ENCODE results near the gene TRPM2.
"Not testable (repeated sequence)": the region's sequence is repeated elsewhere in the genome, so short reads cannot be mapped to it uniquely, and the experiment has no call there.

Gene TRPM2

DNA sequence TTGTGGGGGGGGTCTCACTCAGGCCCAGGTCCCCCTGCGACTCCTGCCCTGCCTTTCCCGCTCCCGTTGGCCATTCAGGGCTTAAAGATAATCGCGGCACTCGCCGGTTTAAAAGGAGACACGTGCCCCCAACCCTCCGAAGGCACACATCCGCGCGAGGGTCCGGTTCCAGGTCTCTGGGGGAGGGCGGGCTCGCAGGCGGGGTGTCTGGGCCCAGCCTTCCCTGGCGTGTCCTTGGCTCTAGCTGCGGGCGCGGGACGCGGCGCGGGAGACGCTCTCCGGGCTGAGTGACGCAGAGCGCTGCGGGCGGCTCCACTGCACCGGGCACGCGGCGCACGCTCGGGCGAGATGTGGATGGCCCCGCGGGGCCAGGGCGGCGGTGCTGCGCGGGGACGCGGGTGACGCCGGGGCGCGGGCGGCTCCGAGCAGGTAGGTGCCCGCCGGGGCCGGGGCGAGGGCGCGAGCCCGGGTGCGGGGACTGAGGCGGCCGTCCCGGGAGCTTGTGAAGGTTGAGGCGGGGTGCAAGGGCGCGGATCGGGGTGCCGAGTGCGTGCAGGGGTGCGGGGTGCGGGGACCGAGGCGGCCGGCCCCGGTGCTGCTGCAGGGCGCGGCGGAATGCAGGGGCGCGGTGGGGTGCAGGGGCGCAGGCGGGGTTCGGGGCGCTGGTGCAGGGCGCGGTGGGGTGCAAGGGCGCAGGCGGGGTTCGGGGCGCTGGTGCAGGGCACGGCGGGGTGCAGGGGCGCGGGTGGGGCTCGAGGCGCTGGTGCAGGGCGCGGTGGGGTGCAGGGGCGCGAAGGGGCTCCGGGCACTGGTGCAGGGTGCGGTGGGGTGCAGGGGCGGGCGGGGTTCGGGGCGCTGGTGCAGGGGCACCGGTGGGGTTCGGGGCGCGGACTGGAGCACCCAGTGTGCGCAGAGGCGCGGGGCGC is 3.3 kb upstream of the TRPM2 start:
- no peak for DNase-seq
- TF ChIP-seq POLR2A (IDR thresholded peaks at IDR 0.05; ENCODE audit: low read length) (no peak), GATA1 (IDR thresholded peaks at IDR 0.05; ENCODE audit: low read depth, low read length) (no peak)

DNA sequence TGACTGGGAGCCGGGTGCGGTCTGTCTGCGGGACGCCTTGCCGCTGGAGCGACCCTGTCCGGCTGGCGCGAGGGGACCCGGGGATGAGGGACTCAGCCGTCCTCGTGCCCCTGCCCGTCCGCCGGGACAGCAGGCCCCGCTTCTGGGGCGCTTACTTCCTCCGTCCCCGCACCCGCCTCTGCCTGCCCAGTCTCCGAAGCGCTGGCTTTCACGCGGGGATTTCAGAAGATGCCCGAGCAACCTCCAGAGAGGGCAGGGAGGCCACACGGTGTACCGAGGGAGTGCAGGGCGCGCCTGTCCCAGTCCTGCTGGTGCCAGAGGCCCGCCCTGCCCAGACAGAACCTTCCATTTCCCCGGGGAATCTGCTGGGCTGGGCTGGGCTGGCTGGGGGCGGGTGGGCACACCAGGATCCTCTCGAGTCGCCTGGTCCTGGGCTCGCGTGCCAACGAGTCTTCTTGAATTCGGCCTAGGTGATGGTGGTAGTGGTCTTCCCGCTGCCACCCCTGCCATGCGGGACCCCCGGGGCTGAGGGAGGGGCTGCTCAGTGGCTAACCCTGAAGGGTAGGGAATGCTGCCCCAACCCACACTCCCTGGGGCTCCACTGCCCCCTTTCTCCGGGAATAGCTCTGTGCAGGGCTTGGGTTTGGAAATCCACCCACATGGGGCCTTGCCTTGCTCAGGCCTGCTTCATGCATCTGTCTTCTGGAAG is 2.5 kb upstream of the TRPM2 start:
- no peak for DNase-seq
- TF ChIP-seq GATA1 (IDR thresholded peaks at IDR 0.05; ENCODE audit: low read depth, low read length) (no peak), POLR2A (IDR thresholded peaks at IDR 0.05; ENCODE audit: low read length) (no peak)

DNA sequence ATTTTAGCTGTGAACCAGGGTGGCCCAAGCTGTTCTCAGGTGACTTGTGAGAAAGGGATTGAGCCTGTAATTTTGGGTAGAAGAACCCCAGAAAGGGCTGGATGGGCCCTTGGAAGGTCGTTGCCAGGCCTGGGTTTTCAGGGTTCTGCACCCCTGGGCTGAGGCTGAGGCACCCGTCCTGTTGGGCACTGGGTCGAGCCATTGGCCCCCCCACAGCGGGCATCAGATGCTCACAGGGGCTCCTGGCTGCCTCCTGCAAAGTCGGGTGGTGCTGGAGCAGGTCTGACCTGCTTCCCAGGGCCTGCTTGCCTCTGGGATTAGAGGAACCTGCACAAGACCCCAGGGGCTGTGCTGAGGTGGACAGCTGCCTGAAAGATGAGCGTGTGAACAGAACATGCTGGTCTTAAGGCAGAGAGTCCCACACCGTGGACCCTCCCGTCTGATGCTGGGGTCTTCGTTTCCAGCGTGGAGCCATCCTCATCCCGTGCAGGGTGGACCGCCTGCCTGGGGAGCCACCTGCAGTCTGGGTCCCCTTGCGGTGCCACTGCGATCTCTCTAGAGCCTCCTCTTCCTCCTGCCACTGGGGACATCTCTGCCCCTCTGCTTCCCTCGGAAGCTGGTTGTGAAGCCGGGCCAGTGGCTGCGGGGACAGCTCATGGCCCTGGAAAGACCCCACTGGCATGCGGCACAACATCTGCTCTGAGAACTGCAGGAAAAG is 1.7 kb upstream of the TRPM2 start:
- DNase-seq = no peak
- no peak for TF ChIP-seq GATA1 (IDR thresholded peaks at IDR 0.05; ENCODE audit: low read depth, low read length)
- TF ChIP-seq POLR2A (IDR thresholded peaks at IDR 0.05; ENCODE audit: low read length) = no peak

DNA sequence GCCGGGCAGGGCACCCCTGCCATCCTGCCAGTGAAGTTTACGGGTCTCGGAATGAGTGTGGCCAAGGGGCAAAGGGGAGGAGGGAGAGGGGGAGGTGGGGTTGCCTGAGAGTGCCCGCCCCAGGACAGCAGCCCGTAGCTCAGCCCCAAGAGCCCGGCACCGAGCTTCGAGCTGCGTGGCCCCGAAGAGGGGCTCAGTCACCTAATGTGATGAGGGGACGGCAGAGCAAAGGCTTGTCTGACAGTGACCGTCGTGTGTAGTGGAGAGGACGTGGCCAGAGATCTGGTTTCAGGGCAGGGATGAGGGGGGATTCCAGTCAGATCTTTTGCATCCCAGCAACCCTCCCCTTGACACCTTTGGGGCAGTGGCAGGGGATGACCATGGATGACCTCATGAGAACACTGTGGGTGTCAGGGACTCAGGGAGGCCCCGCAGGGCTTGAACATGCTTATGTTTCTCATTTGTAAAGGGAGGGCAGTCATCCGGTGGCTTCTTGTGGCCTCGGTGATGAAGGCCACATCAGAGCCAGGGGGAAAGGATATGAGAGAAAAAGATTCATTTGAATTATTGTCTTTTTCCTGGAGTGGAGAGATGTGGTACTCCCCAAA is 1.1 kb upstream of the TRPM2 start:
- DNase-seq = no peak
- TF ChIP-seq POLR2A (IDR thresholded peaks at IDR 0.05; ENCODE audit: low read length) (no peak), GATA1 (IDR thresholded peaks at IDR 0.05; ENCODE audit: low read depth, low read length) (no peak)

DNA sequence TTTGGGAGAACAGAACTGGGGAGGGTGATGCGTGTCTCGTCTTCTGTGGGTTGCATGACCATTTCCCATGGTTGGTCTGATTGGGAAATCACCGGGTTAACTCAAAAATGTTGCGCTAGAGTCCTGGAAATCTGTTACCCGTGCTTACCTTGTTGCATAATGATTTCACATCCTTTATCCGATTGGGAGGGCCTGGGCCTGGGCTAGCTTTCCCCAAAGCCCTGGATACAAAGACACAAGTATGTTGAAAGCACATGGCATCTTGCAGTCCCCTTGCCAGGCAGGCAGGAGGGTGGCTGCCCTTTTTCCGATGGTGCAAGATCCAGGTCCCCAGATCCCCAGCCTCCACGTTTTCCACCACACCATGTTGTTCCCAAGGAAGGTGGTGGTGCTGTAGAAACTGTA is 582 bp downstream of the TRPM2 start:
- TF ChIP-seq GATA1 (IDR thresholded peaks at IDR 0.05; ENCODE audit: low read depth, low read length) (no peak), POLR2A (IDR thresholded peaks at IDR 0.05; ENCODE audit: low read length) (no peak)
- no peak for DNase-seq

DNA sequence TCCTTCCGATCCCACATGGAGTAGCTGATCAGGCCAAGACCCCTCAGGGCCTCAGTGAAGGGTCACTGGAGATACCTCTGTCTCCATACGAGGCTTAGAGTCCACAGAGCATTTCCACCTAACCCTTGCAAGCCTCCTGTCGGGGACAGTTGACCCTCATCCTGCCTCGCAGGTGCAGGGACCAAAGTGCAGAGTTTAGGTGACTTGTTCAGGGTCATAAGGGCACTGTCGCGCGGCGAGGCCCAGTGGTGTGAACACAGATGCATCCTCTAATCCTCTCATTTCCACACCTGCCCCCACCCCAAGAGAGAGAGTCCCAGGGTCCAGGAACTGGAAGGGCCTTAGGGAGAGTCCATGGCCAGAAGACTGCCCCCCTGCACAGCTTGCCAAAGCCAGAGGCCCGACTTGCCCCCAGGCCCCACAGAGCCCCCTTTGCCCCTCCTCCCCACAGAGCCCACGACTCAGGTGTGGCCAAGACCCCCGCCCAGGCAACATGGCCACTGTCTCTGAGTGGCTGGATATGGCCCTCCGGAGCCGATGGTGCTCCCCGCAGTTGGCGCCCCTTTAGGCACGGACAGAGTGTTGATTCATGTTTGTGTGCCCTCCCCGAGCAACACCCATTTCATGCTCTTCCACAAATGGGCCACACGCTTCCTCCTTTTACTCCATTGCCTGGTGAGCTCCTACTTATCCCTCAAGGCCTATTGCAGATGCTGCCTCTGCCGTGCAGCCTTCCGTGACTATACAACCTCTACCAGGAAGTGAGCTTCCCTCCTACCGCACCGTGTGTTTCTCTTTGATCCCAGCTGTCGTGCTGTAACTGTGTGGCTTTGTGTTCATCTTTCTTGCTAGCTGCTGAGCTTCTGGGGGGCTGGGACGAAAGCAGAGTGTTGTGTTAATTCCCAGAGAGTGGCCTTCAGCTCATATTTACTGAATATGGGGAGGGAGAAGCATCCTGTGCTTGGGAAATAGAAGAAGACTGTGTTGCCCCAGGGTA is 1.7 kb downstream of the TRPM2 start:
- no peak for TF ChIP-seq GATA1 (IDR thresholded peaks at IDR 0.05; ENCODE audit: low read depth, low read length)
- TF ChIP-seq POLR2A (IDR thresholded peaks at IDR 0.05; ENCODE audit: low read length) = no peak
- DNase-seq = no peak

DNA sequence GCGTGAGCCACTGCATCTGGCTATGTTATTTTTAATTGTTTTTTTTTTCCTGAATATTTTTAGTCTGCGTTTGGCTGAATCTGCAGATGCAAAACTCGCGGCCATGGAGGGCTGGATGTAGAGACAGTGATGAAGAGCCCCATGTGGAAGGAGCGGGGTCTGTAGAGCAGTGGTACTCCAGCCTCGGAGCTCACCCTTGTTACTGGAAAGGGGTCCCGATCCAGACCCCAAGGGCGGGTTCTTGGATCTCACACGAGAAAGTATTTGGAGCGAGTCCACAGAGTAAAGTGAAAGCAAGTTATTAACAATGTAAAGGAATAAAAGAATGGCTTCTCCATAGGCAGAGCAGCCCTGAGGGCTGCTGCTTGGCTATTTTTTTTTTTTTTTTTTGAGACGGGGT is 2.7 kb downstream of the TRPM2 start:
- DNase-seq = no peak
- TF ChIP-seq POLR2A (IDR thresholded peaks at IDR 0.05; ENCODE audit: low read length) (no peak), GATA1 (IDR thresholded peaks at IDR 0.05; ENCODE audit: low read depth, low read length) (no peak)

DNA sequence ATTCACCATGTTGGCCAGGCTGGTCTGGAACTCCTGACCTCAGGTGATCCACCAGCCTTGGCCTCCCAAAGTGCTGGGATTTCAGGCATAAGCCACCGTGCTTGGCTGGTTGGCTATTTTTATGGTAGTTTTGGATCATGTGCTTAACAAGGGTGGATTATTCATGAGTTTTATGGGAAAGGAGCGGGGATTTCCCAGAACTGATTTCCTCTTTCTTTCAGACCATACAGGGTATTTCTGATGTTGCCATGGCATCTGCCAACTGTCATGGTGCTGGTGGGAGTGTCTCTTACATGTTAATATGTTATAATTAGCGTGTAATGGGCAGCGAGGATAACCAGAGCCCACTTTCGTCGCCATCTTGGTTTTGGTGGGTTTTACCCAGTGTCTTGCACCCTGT is 3.2 kb downstream of the TRPM2 start:
- no peak for DNase-seq

DNA sequence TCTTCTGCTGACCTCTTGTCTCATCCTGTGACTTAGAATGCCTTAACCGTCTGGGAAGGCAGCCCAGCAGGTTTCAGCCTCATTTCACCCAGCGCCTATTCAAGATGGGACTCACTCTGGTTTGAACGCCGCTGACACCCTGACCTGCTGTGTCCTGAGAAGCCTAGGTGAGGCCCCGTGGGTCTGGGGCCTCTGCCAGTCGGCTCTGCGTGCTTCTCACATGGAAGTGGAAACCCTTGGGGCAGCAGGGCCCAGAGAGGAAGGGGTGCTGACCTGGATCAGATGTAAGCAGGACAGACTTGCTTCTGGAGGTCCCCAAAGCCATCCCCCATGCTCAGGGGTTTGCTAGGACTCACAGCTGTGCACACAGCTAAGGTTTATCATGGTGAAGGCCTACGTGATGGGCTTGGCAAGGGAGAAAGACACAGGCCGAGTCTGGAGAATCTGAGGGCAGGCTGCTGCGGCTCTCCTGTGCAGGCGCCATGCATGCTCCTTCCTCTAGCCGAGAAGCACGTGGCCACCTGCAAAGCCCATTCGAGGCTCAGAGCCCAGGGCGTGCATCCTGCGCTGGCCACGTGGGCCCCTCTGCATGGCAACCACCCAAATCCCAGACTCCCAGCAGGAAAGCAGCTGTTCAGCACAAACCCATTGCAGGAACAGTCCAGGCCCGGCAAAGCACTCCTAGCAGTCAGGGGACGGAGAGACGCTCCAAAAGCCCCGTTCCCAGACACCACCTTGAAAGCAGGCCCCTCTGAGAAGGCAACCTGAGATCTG is 3.8 kb downstream of the TRPM2 start:
- DNase-seq = no peak
- TF ChIP-seq POLR2A (IDR thresholded peaks at IDR 0.05; ENCODE audit: low read length) = no peak
- TF ChIP-seq GATA1 (IDR thresholded peaks at IDR 0.05; ENCODE audit: low read depth, low read length) = no peak

More for the DNA sequence above, 3.2 kb downstream of the TRPM2 start:
- no peak for TF ChIP-seq POLR2A (IDR thresholded peaks at IDR 0.05; ENCODE audit: low read length)
- no peak for TF ChIP-seq GATA1 (IDR thresholded peaks at IDR 0.05; ENCODE audit: low read depth, low read length)

DNA sequence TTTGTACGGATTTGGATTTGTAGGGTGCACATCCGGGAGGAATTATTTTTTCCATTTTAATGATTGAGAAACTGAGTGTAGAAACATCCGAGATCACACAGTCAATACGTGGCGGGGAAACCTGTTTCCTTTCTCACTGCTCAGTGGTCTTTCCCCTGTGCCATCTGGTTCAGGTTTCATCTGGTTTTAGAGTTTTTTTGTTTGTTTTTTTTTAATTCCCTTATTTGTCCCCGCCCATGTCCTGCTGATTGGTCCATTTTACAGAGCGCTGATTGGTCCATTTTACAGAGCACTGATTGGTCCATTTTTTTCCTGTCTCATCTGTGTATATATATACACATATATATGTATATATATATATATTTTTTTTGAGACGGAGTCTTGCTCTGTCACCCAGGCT is 6.0 kb downstream of the TRPM2 start:
- DNase-seq = no peak
- TF ChIP-seq GATA1 (IDR thresholded peaks at IDR 0.05; ENCODE audit: low read depth, low read length) (no peak), POLR2A (IDR thresholded peaks at IDR 0.05; ENCODE audit: low read length) (no peak)

DNA sequence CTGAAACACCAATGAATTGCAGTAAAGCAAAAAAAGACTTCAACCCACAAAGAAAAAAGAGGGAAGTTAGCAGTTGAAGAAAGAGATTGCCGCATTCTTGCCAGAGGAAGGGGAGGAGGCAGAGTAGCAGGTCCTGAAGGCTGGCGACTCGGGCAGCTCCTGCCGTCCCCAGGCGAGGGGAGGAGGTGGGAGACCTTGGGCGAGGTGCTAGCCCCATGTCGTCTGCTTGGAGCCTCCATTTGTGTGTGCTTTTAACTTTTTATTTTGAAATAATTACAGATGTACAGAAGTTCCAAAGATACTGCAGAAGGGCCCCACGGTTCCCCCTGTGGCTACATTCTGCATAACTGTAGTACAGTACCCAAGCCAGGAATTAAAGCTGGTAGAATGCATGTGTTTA is 6.7 kb downstream of the TRPM2 start:
- no peak for DNase-seq
- no peak for TF ChIP-seq POLR2A (IDR thresholded peaks at IDR 0.05; ENCODE audit: low read length)
- TF ChIP-seq GATA1 (IDR thresholded peaks at IDR 0.05; ENCODE audit: low read depth, low read length) = no peak

DNA sequence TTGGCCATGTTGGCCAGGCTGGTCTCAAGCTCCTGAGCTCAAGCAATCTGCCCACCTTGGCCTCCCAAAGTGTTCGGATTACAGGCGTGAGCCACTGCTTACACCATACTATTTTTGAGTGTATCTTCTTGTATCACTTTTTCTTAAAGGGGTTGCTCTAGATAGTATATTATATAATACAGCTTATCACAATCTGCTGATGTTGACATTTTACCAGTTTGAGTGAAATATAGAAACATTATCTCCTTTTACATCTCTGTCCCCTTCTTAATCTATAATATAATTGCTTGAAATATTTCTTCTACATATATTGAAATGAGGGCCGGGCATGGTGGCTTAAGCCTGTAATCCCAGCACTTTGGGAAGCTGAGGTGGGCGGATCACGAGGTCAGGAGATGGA is 8.5 kb downstream of the TRPM2 start:
- DNase-seq = not testable (repeated sequence)
